HepG2 (cell line): ENCODE results near the gene APOL4. TPM values are rescaled to one million over a fixed set of nuclear protein-coding genes. Genes with fewer than 3 reads are reported as not detected.

ENCODE experiments used
- ATAC-seq: fragments of 200-7000 bp; cut with Tn5 transposase; 3 replicates; pipeline ENCODE4 v1.9.1; 2020; ENCODE audit warnings: mild to moderate bottlenecking, moderate library complexity
- BruUV-seq: library from RNA; stranded (reverse); fragments of 400-500 nt; replicated peaks from 2 replicates; lab custom pipeline; 2021; lab: Mats Ljungman, UMichigan
- CTCF ChIA-PET: fragments of 300-600 bp; formaldehyde crosslinking; extraction: SDS; loops from one replicate; lab custom pipeline; 2021; ENCODE audit warnings: low total read pairs, inconsistent platforms, low intra/inter-chr PET ratio; lab: Yijun Ruan, JAX
- POLR2A ChIA-PET: fragments of 350-600 bp; sonication (Branson Sonifier 250); formaldehyde crosslinking; loops from one replicate; lab custom pipeline; 2020; ENCODE audit warnings: antibody characterized with exemption, inconsistent platforms; lab: Yijun Ruan, JAX
- DNase-seq: peaks from one replicate; pipeline ENCODE4 v3.0.0-alpha.2; 2015; ENCODE audit warnings: low spot score
- FAIRE-seq: peaks from 3 replicates; lab custom pipeline; 2011; peaks lifted over from hg19 to GRCh38; lab: Jason Lieb, UNC
- H2AFZ ChIP-seq: one replicate; pipeline ENCODE4 v1.6.1; 2011; ENCODE audit warnings: low read length, inconsistent platforms
- H3K27ac ChIP-seq: fragments of 300-600 bp; 3 replicates; pipeline ENCODE4 v1.8.0; 2011; ENCODE audit warnings: mixed run types, mild to moderate bottlenecking, mixed read lengths, low read length, inconsistent platforms; ENCODE audit not compliant: insufficient read depth; ENCODE audit errors: extremely low read length
- H3K27me3 ChIP-seq, 2 experiments: fragments of 200-600 bp in 1 of 2; 2 replicates in 1 of 2; 3 replicates in 1 of 2; pipeline versions ENCODE4 v1.6.0 to v1.8.0; 2011; ENCODE audit warnings: low read length in 2 of 2, mild to moderate bottlenecking in 2 of 2, moderate library complexity in 2 of 2, inconsistent platforms in 1 of 2; ENCODE audit not compliant: insufficient read depth in 2 of 2, control insufficient read depth in 1 of 2
- H3K36me3 ChIP-seq, 2 experiments: fragments of 200-600 bp in 1 of 2; replicated peaks in 1 of 2; 2 replicates in 1 of 2; 3 replicates in 1 of 2; pipeline versions ENCODE4 v1.5.1 to v1.8.0; 2011; ENCODE audit warnings: low read length in 2 of 2, inconsistent platforms in 1 of 2; ENCODE audit not compliant: insufficient read depth in 2 of 2, control insufficient read depth in 1 of 2
- H3K4me1 ChIP-seq: 2 replicates; pipeline ENCODE4 v1.5.1; 2012; ENCODE audit warnings: low read length, inconsistent platforms; ENCODE audit not compliant: insufficient read depth
- H3K4me2 ChIP-seq: 2 replicates; pipeline ENCODE4 v1.6.0; 2011; ENCODE audit warnings: low read depth, low read length, inconsistent platforms
- H3K4me3 ChIP-seq, 3 experiments: fragments of 200-600 bp in 1 of 3; sonication (generic), shearing (Covaris generic) in 1 of 3; replicated peaks in 1 of 3; 2 replicates each; pipeline ENCODE4 v1.5.1; 2011 to 2016; ENCODE audit warnings: low read length in 3 of 3, inconsistent platforms in 2 of 3, low read depth in 2 of 3, mild to moderate bottlenecking in 2 of 3, control low read depth in 1 of 3, mixed read lengths in 1 of 3; ENCODE audit not compliant: insufficient read depth in 1 of 3
- H3K79me2 ChIP-seq: one replicate; pipeline ENCODE4 v1.6.1; 2011; ENCODE audit warnings: low read length, inconsistent platforms; ENCODE audit not compliant: insufficient read depth
- H3K9ac ChIP-seq: 2 replicates; pipeline ENCODE4 v1.6.0; 2011; ENCODE audit warnings: mild to moderate bottlenecking, low read depth, low read length, inconsistent platforms; ENCODE audit not compliant: insufficient read depth
- H3K9me3 ChIP-seq: 2 replicates; pipeline ENCODE4 v1.5.1; 2012; ENCODE audit warnings: mild to moderate bottlenecking, low read length
- H4K20me1 ChIP-seq: 2 replicates; pipeline ENCODE4 v1.6.0; 2011; ENCODE audit warnings: inconsistent platforms, mild to moderate bottlenecking, low read length, moderate library complexity; ENCODE audit not compliant: insufficient read depth
- HNF4G ChIP-seq, 2 experiments: sonication (generic) in 1 of 2; formaldehyde crosslinking in 1 of 2; IDR thresholded peaks; 2 replicates each; pipeline versions ENCODE4 v1.4.0 to v1.6.1; 2011 to 2020; ENCODE audit warnings: borderline replicate concordance in 2 of 2, low read depth in 2 of 2, mild to moderate bottlenecking in 2 of 2, low read length in 1 of 2, missing genetic modification reagents in 1 of 2, moderate library complexity in 1 of 2
- HOXD1 ChIP-seq: sonication (generic); formaldehyde crosslinking; IDR thresholded peaks from 2 replicates; pipeline ENCODE4 v1.5.0; 2020; ENCODE audit warnings: missing genetic modification reagents
- MED1 ChIP-seq: sonication (generic); formaldehyde crosslinking; IDR thresholded peaks from 2 replicates; pipeline ENCODE4 v1.4.0; 2020; ENCODE audit warnings: missing genetic modification reagents
- MTA3 ChIP-seq: sonication (generic); formaldehyde crosslinking; IDR thresholded peaks from 2 replicates; pipeline ENCODE4 v1.4.0; 2020; ENCODE audit warnings: missing genetic modification reagents
- SYNCRIP ChIP-seq: fragments of 200-400 bp; formaldehyde crosslinking; IDR thresholded peaks from 2 replicates; pipeline ENCODE4 v1.6.1; 2018; ENCODE audit warnings: mild to moderate bottlenecking, low read depth, low read length; ENCODE audit not compliant: insufficient read depth
- ZFY ChIP-seq: sonication (generic); formaldehyde crosslinking; IDR thresholded peaks from 2 replicates; pipeline ENCODE4 v1.4.0; 2020; ENCODE audit warnings: missing genetic modification reagents
- ZNF3 ChIP-seq: IDR thresholded peaks from 2 replicates; pipeline ENCODE4 v1.7.0; 2017; ENCODE audit warnings: inconsistent platforms
- ZNF841 ChIP-seq: sonication (generic); formaldehyde crosslinking; IDR thresholded peaks from 2 replicates; pipeline ENCODE4 v1.8.1; 2023; ENCODE audit warnings: missing genetic modification reagents, borderline replicate concordance
- WGBS: methylation state at CpG from one replicate; pipeline ENCODE4 v1.1.6; 2017; ENCODE audit warnings: low lambda C conversion rate; 5-methylcytosine and 5-hydroxymethylcytosine counted together
- in situ Hi-C: cut with HindIII; loops from 2 replicates; pipeline ENCODE4 v1.10.0; 2017; ENCODE audit warnings: low pct_unique_long_range_greater_than_20kb; ENCODE audit not compliant: extremely low pct_ligation_motif_present
- intact Hi-C: fragments of 100-400 bp; cut with micrococcal nuclease; formaldehyde crosslinking; loops from one replicate; pipeline ENCODE4 v1.10.0; 2022; ENCODE audit not compliant: unreplicated experiment
- polyA plus RNA-seq, 8 experiments: library from polyadenylated mRNA; depleted of rRNA in 3 of 8; stranded (reverse) in 7 of 8; unstranded in 1 of 8; fragments of >200 nt; fragmentation: Illumina TruSeq in 4 of 8; extraction: Trizol in 4 of 8; gene quantifications; 2 replicates each; pipeline versions ENCODE4 v1.2.1 to v1.2.3, GENCODE V29; 2011 to 2016; ENCODE audit warnings: low read depth in 4 of 8, missing spikeins in 1 of 8, mixed read lengths in 1 of 8; ENCODE audit not compliant: insufficient read depth in 1 of 8
- total RNA-seq, 5 experiments: library from RNA; depleted of rRNA; stranded (reverse); fragments of >200 nt; fragmentation: Illumina TruSeq; extraction: Trizol; gene quantifications; 2 replicates each; pipeline ENCODE4 v1.2.3, GENCODE V29; 2016; ENCODE audit warnings: low read depth in 1 of 5
- TF ChIP-seq, protein P1 (sequence below): fragments of 450-650 bp; IDR thresholded peaks from 2 replicates; pipeline ENCODE4 v1.6.1; 2016
- TF ChIP-seq, protein P2 (sequence below): sonication (generic); formaldehyde crosslinking; IDR thresholded peaks from 2 replicates; pipeline ENCODE4 v1.9.0; 2022; ENCODE audit warnings: missing genetic modification reagents, mild to moderate bottlenecking, borderline replicate concordance
- TF ChIP-seq, protein P3 (sequence below): sonication (generic); formaldehyde crosslinking; IDR thresholded peaks from 2 replicates; pipeline ENCODE4 v1.4.0; 2020; ENCODE audit warnings: missing genetic modification reagents, borderline replicate concordance

Gene APOL4
- total and polyA plus RNA-seq, 2 of the 13 experiments (the other 11 are each of a cell fraction or from before 2014, with no cell fraction given): 0.77 to 2.8 TPM

DNA sequence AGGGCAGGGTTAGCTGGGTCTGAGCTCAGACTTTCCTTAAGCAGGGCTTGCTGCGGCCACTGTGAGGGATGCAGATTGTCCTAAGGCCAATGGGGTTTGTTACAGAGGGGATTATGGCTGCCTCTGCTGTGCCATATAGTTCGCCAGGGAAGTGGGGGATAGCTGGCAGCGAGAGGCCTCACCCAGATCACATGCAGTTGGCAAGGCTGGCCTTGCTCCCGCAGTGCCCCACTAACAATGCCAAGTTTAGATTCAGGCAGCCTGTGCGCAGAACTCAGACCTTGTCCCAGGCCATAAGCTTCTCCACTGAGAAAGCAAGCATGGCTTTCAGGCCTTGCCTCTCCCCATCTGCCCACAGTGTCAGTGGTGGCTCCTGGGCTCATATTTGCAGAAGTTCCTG is 42.4 kb upstream of the APOL4 start:
- Histone ChIP-seq H3K79me2 (peaks cover 4% of the 10 kb centered on the region), H3K4me3 (no peak overlapping the region), H3K4me1 (peaks cover 43% of the 10 kb centered on the region), H3K27ac (no peak overlapping the region), H3K4me2 (no peak overlapping the region), H3K36me3 (no peaks in the 10 kb centered on the region), H3K9me3 (no peaks in the 10 kb centered on the region), H4K20me1 (no peaks in the 10 kb centered on the region), H3K9ac (no peak overlapping the region), H2AFZ (no peak overlapping the region), H3K27me3 (no peaks in the 10 kb centered on the region; a peak in 1 of 5 replicates)
- FAIRE-seq (no peak), DNase-seq (no peak), ATAC-seq (no peak)
- ChIA-PET POLR2A (no interaction called here), CTCF (no interaction called here)
- intact Hi-C loops (no loop called here), in situ Hi-C loops (no loop called here)
- 100% methylated on average over 2 of the region's 5 CpGs for WGBS
- no TSS peak for BruUV-seq
- no peak for TF ChIP-seq HNF4G (IDR thresholded peaks at IDR 0.05; ENCODE audit: borderline replicate concordance, low read depth, low read length)
- no peak for TF ChIP-seq HNF4G (CRISPR knock-in tag; IDR thresholded peaks at IDR 0.05; ENCODE audit: borderline replicate concordance, low read depth)
- TF ChIP-seq ZNF3 (CRISPR knock-in tag): no peak
- TF ChIP-seq MTA3 (CRISPR knock-in tag): no peak
- TF ChIP-seq, protein P1, sequence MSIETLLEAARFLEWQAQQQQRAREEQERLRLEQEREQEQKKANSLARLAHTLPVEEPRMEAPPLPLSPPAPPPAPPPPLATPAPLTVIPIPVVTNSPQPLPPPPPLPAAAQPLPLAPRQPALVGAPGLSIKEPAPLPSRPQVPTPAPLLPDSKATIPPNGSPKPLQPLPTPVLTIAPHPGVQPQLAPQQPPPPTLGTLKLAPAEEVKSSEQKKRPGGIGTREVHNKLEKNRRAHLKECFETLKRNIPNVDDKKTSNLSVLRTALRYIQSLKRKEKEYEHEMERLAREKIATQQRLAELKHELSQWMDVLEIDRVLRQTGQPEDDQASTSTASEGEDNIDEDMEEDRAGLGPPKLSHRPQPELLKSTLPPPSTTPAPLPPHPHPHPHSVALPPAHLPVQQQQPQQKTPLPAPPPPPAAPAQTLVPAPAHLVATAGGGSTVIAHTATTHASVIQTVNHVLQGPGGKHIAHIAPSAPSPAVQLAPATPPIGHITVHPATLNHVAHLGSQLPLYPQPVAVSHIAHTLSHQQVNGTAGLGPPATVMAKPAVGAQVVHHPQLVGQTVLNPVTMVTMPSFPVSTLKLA: no peak
- TF ChIP-seq ZNF841 (CRISPR knock-in tag): no peak
- no peak for TF ChIP-seq MED1
- TF ChIP-seq HOXD1 (CRISPR knock-in tag): no peak
- TF ChIP-seq, protein P2, sequence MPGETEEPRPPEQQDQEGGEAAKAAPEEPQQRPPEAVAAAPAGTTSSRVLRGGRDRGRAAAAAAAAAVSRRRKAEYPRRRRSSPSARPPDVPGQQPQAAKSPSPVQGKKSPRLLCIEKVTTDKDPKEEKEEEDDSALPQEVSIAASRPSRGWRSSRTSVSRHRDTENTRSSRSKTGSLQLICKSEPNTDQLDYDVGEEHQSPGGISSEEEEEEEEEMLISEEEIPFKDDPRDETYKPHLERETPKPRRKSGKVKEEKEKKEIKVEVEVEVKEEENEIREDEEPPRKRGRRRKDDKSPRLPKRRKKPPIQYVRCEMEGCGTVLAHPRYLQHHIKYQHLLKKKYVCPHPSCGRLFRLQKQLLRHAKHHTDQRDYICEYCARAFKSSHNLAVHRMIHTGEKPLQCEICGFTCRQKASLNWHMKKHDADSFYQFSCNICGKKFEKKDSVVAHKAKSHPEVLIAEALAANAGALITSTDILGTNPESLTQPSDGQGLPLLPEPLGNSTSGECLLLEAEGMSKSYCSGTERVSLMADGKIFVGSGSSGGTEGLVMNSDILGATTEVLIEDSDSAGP (CRISPR knock-in tag): no peak
- TF ChIP-seq ZFY: no peak
- no peak for TF ChIP-seq SYNCRIP
- TF ChIP-seq, protein P3, sequence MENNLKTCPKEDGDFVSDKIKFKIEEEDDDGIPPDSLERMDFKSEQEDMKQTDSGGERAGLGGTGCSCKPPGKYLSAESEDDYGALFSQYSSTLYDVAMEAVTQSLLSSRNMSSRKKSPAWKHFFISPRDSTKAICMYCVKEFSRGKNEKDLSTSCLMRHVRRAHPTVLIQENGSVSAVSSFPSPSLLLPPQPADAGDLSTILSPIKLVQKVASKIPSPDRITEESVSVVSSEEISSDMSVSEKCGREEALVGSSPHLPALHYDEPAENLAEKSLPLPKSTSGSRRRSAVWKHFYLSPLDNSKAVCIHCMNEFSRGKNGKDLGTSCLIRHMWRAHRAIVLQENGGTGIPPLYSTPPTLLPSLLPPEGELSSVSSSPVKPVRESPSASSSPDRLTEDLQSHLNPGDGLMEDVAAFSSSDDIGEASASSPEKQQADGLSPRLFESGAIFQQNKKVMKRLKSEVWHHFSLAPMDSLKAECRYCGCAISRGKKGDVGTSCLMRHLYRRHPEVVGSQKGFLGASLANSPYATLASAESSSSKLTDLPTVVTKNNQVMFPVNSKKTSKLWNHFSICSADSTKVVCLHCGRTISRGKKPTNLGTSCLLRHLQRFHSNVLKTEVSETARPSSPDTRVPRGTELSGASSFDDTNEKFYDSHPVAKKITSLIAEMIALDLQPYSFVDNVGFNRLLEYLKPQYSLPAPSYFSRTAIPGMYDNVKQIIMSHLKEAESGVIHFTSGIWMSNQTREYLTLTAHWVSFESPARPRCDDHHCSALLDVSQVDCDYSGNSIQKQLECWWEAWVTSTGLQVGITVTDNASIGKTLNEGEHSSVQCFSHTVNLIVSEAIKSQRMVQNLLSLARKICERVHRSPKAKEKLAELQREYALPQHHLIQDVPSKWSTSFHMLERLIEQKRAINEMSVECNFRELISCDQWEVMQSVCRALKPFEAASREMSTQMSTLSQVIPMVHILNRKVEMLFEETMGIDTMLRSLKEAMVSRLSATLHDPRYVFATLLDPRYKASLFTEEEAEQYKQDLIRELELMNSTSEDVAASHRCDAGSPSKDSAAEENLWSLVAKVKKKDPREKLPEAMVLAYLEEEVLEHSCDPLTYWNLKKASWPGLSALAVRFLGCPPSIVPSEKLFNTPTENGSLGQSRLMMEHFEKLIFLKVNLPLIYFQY (CRISPR knock-in tag): no peak
